Neural progenitor cell (in vitro differentiated cells): Measurements from ENCODE around the gene MRPL47. TPM values are rescaled to one million over a fixed set of nuclear protein-coding genes. Genes with fewer than 3 reads are reported as not detected.

Experiments
- DNase-seq: peaks from one replicate; pipeline ENCODE4 v3.0.0-alpha.2; 2016; ENCODE audit warnings: low spot score
- H2AFZ ChIP-seq: fragments of 200-600 bp; sonication (generic); replicated peaks from 2 replicates; pipeline ENCODE4 v1.6.1; 2016; ENCODE audit warnings: antibody characterized with exemption
- H3F3A ChIP-seq: fragments of 200-600 bp; sonication (generic); 2 replicates; pipeline ENCODE4 v1.6.1; 2016; ENCODE audit warnings: antibody characterized with exemption, low read depth
- H3K27ac ChIP-seq: fragments of 200-600 bp; sonication (generic); 2 replicates; pipeline ENCODE4 v1.5.1; 2016; ENCODE audit warnings: mild to moderate bottlenecking
- H3K27me3 ChIP-seq: fragments of 200-600 bp; sonication (generic); 2 replicates; pipeline ENCODE4 v1.6.1; 2016; ENCODE audit warnings: mild to moderate bottlenecking, moderate library complexity
- H3K36me3 ChIP-seq: fragments of 200-600 bp; sonication (generic); 2 replicates; pipeline ENCODE4 v1.5.1; 2016
- H3K4me1 ChIP-seq: fragments of 200-600 bp; sonication (generic); 2 replicates; pipeline ENCODE4 v1.6.1; 2016; ENCODE audit warnings: mixed run types
- H3K4me2 ChIP-seq: fragments of 200-600 bp; sonication (generic); 2 replicates; pipeline ENCODE4 v1.6.1; 2016
- H3K4me3 ChIP-seq: fragments of 200-600 bp; sonication (generic); 2 replicates; pipeline ENCODE4 v1.5.1; 2016
- H3K79me2 ChIP-seq: fragments of 200-600 bp; sonication (generic); 2 replicates; pipeline ENCODE4 v1.6.1; 2016; ENCODE audit warnings: low read depth
- H3K9ac ChIP-seq: fragments of 200-600 bp; sonication (generic); 2 replicates; pipeline ENCODE4 v1.6.1; 2016
- H3K9me3 ChIP-seq: fragments of 200-600 bp; sonication (generic); 2 replicates; pipeline ENCODE4 v1.5.1; 2016; ENCODE audit warnings: low read depth
- H4K20me1 ChIP-seq: fragments of 200-600 bp; sonication (generic); 2 replicates; pipeline ENCODE4 v1.6.1; 2016; ENCODE audit warnings: low read depth
- H3K27ac Mint-ChIP-seq: 3 replicates; pipeline ENCODE4 v1.8.0; 2021; ENCODE audit warnings: mixed read lengths
- H3K27me3 Mint-ChIP-seq: 2 replicates; pipeline ENCODE4 v1.8.0; 2022; ENCODE audit warnings: low read depth, mild to moderate bottlenecking, inconsistent platforms, moderate library complexity, mixed read lengths; ENCODE audit not compliant: insufficient read depth
- H3K36me3 Mint-ChIP-seq: 3 replicates; pipeline ENCODE4 v1.8.0; 2021; ENCODE audit warnings: mixed read lengths
- H3K4me1 Mint-ChIP-seq: 3 replicates; pipeline ENCODE4 v1.8.0; 2021; ENCODE audit warnings: mixed read lengths
- H3K4me3 Mint-ChIP-seq: 3 replicates; pipeline ENCODE4 v1.8.0; 2021; ENCODE audit warnings: mild to moderate bottlenecking, moderate library complexity, mixed read lengths
- H3K9me3 Mint-ChIP-seq: 3 replicates; pipeline ENCODE4 v1.8.0; 2020; ENCODE audit warnings: mixed read lengths
- EZH2 ChIP-seq: fragments of 200-600 bp; sonication (generic); IDR thresholded peaks from 2 replicates; pipeline ENCODE4 v1.6.1; 2017; ENCODE audit warnings: antibody characterized with exemption, mild to moderate bottlenecking, moderate library complexity
- EZH2phosphoT487 ChIP-seq: fragments of 200-600 bp; sonication (generic); IDR thresholded peaks from 2 replicates; pipeline ENCODE4 v1.6.1; 2017; ENCODE audit warnings: antibody characterized with exemption
- total RNA-seq: library from RNA; depleted of rRNA; stranded (reverse); fragments of >200 nt; gene quantifications from 2 replicates; pipeline ENCODE4 v1.2.3, GENCODE V29; 2015; ENCODE audit warnings: low replicate concordance
- TF ChIP-seq, protein P1 (sequence below): fragments of 200-600 bp; sonication (generic); IDR thresholded peaks from 2 replicates; pipeline ENCODE4 v1.5.1; 2017; ENCODE audit warnings: antibody characterized with exemption, mild to moderate bottlenecking

MRPL47 gene
- total RNA-seq, 1 donor from 2014 or later, result 64.5 TPM

DNA sequence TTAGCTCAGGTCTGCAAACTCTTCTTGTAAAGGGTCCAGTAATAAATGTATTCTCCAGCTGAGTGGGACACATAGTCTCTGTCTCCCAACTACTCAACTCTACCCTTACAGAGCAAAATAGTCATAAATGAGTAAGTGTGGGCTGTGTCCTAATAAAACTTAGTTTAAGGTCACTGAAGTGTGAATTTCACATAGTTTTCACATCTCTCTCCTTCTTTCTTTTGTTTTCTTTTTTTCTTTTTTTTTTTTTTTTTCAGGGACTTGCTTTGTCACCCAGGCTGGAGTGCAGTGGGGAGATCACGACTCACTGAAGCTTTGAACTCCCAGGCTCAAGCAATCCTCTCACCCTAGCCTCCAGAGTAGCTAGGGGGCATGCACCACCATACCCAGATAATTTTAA, 43.6 kb downstream of the MRPL47 start:
- Histone ChIP-seq H3K4me1 (peaks cover 9% of the 10 kb centered on the region), H3F3A (peaks cover 12% of the 10 kb centered on the region), H3K9me3 (no peaks in the 10 kb centered on the region), H2AFZ (no peak overlapping the region), H3K9ac (no peak overlapping the region), H3K36me3 (no peaks in the 10 kb centered on the region), H3K4me3 (no peak overlapping the region), H3K27ac (no peak overlapping the region), H3K79me2 (peaks cover 24% of the 10 kb centered on the region), H3K4me2 (no peak overlapping the region), H4K20me1 (peaks cover 23% of the 10 kb centered on the region), H3K27me3 (no peaks in the 10 kb centered on the region)
- peaks cover 4% of the 10 kb centered on the region for H3K27me3 Mint-ChIP-seq
- H3K4me3 Mint-ChIP-seq, result no peak overlapping the region
- DNase-seq, result no peak
- TF ChIP-seq, protein P1, sequence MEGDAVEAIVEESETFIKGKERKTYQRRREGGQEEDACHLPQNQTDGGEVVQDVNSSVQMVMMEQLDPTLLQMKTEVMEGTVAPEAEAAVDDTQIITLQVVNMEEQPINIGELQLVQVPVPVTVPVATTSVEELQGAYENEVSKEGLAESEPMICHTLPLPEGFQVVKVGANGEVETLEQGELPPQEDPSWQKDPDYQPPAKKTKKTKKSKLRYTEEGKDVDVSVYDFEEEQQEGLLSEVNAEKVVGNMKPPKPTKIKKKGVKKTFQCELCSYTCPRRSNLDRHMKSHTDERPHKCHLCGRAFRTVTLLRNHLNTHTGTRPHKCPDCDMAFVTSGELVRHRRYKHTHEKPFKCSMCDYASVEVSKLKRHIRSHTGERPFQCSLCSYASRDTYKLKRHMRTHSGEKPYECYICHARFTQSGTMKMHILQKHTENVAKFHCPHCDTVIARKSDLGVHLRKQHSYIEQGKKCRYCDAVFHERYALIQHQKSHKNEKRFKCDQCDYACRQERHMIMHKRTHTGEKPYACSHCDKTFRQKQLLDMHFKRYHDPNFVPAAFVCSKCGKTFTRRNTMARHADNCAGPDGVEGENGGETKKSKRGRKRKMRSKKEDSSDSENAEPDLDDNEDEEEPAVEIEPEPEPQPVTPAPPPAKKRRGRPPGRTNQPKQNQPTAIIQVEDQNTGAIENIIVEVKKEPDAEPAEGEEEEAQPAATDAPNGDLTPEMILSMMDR, result no peak
- no peak for TF ChIP-seq EZH2
- TF ChIP-seq EZH2phosphoT487, result no peak
- H3K9me3 Mint-ChIP-seq, result no peaks in the 10 kb centered on the region
- peaks cover 14% of the 10 kb centered on the region for H3K4me1 Mint-ChIP-seq
- H3K27ac Mint-ChIP-seq, result no peak overlapping the region
- H3K36me3 Mint-ChIP-seq, result no peaks in the 10 kb centered on the region

DNA sequence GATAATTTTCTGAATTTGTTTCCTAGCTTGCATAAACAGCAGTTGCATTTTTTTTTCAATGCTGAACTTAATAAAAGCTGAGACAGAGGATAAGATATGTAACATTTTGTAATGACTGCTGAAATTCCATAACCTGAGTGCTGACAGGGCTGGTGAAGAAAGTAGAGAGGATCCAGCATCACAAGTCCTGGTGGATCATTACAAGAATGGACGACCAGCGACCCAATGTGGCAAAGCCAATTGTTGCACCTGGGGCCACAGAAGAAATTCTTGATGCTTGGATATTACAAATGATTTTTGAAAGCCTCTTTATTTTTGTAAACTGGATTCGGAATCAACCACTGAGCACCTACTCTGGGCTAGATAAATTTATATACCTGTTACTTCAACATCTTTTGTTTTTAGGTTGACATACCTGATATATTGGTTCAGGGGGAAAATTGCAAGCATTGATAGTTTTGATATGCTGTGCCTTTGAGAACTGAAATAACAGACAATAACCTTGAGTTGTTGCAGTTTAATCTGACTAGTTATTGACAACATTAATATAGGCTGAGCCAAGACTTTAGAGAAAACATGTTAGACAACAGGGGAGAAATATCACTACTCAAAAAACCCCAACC, 45.6 kb downstream of the MRPL47 start:
- Mint-ChIP-seq H3K27me3 (peaks cover 4% of the 10 kb centered on the region), H3K27ac (no peak overlapping the region), H3K36me3 (no peaks in the 10 kb centered on the region), H3K4me1 (peaks cover 8% of the 10 kb centered on the region), H3K4me3 (no peak overlapping the region), H3K9me3 (no peaks in the 10 kb centered on the region)
- H3K27ac ChIP-seq, result no peak overlapping the region
- H3K36me3 ChIP-seq, result no peaks in the 10 kb centered on the region
- no peaks in the 10 kb centered on the region for H3K27me3 ChIP-seq
- no peak overlapping the region for H3K4me2 ChIP-seq
- H4K20me1 ChIP-seq, result peaks cover 4% of the 10 kb centered on the region
- H3K79me2 ChIP-seq, result peaks cover 5% of the 10 kb centered on the region
- no peak overlapping the region for H2AFZ ChIP-seq
- no peak overlapping the region for H3K4me3 ChIP-seq
- H3K4me1 ChIP-seq, result peaks cover 1% of the 10 kb centered on the region
- H3K9ac ChIP-seq, result no peak overlapping the region
- peak; percentile 77 for DNase-seq
- peaks cover 12% of the 10 kb centered on the region for H3F3A ChIP-seq
- no peaks in the 10 kb centered on the region for H3K9me3 ChIP-seq
- TF ChIP-seq, protein P1, result peak; percentile 95
- TF ChIP-seq EZH2phosphoT487 (no peak), EZH2 (no peak)

DNA sequence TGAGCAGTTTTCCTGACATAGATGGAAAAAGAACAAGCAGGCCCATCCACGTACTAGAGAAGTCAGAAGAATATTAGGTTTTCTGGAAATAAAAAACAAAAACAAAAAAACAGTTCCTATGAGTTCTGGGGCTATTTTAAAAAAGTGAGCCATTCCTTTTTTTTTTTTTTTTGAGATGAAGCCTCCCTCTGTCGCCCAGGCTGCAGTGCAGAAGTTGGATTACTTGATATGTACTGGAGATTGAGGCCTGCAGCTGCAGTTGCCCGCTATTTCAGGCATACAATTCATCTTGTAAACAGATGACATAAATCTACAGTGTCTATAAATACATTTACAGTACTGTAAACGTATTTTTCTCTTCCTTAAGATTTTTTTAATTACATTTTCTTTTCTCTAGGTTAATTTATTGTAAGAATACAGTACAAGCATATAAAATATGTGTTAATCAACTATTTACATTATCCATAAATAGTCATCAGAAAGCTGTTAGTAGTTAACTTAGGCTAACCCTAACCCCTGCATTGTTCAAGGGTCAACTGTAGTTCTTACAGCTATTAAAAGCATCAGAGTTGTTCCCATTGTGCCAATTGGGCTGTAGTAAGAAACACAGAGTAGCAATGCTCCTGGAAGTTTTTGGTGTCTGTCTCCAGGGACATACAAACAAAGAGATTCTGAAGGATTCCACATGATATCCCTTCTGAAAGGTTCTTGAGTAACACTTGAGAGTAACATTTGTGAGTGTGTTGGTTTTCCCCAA, 52.9 kb downstream of the MRPL47 start:
- Histone ChIP-seq H3K4me1 (no peaks in the 10 kb centered on the region), H3K9me3 (no peaks in the 10 kb centered on the region), H3K79me2 (no peaks in the 10 kb centered on the region), H3K4me2 (no peak overlapping the region), H2AFZ (no peak overlapping the region), H3F3A (no peaks in the 10 kb centered on the region), H3K27ac (no peak overlapping the region), H4K20me1 (no peaks in the 10 kb centered on the region), H3K4me3 (no peak overlapping the region), H3K9ac (no peak overlapping the region), H3K36me3 (no peaks in the 10 kb centered on the region), H3K27me3 (no peaks in the 10 kb centered on the region)
- Mint-ChIP-seq H3K4me1 (peaks cover 8% of the 10 kb centered on the region), H3K27ac (no peak overlapping the region), H3K36me3 (peaks cover 3% of the 10 kb centered on the region), H3K27me3 (peaks cover 7% of the 10 kb centered on the region), H3K9me3 (peaks cover 5% of the 10 kb centered on the region), H3K4me3 (no peak overlapping the region)
- no peak for DNase-seq
- TF ChIP-seq, protein P1, result no peak
- no peak for TF ChIP-seq EZH2
- TF ChIP-seq EZH2phosphoT487, result no peak
